ENCODE data around the gene FGF13.

The FGF13 gene

DNA sequence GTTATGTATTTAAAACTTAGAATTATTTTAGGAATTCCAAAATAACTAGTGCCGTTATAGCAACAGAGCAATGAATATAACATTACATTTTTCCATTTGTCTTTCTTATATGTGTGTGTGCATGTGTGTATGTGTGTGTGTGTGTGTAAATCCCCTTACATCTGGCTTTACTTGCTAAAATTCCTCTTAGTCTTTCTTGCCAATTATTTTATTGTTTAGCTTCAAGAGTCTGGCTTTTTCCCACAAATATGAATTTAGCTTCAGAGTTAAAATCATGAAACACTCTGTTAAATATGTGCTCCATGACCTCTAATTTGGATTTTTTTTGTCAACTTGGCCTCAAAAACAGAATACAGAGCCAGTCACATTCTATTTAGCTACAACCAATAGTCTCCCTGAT is 18.9 kb downstream of the FGF13 start:
- Histone ChIP-seq H3K4me2 (ENCODE audit: low read length, poor library complexity, severe bottlenecking) (no peak overlapping the region), H3K9me3 (ENCODE audit: control insufficient read depth, low read length) (no peaks in the 10 kb centered on the region), H4K8ac (ENCODE audit: low read length) (no peak overlapping the region), H3K18ac (ENCODE audit: low read depth in 1 of 2, low read length in 2 of 2) (no peak overlapping the region), H2BK5ac (ENCODE audit: low read depth, low read length, poor library complexity, severe bottlenecking) (no peak overlapping the region), H3K4me1 (ENCODE audit: control insufficient read depth, insufficient read depth, low read depth, low read length) (no peaks in the 10 kb centered on the region), H2BK120ac (ENCODE audit: low read depth, low read length) (no peak overlapping the region), H3K14ac (ENCODE audit: low read length in 2 of 2) (no peak overlapping the region), H3K36me3 (ENCODE audit: control insufficient read depth in 1 of 2, insufficient read depth in 2 of 2, low read depth in 1 of 2, low read length in 2 of 2) (no peaks in the 10 kb centered on the region), H2BK12ac (ENCODE audit: low read length in 2 of 2) (no peak overlapping the region), H2BK15ac (ENCODE audit: low read depth, poor library complexity, severe bottlenecking) (no peak overlapping the region), H3K79me1 (replicated peaks; ENCODE audit: low read length, poor library complexity, severe bottlenecking) (no peaks in the 10 kb centered on the region), H3K27ac (ENCODE audit: low read length, poor library complexity, severe bottlenecking) (no peak overlapping the region), H2AK5ac (ENCODE audit: low read length, severe bottlenecking) (no peak overlapping the region), H3K4ac (ENCODE audit: low read depth in 1 of 2, low read length in 2 of 2) (no peak overlapping the region), H3K27me3 (ENCODE audit: control insufficient read depth in 1 of 2, insufficient read depth in 1 of 2, low read length in 2 of 2) (no peaks in the 10 kb centered on the region), H3K4me3 (ENCODE audit: insufficient read depth in 1 of 2, low read depth in 1 of 2, low read length in 2 of 2) (no peak overlapping the region), H3K23ac (ENCODE audit: low read length in 2 of 2) (no peak overlapping the region), H4K91ac (ENCODE audit: low read length) (no peak overlapping the region), H2AFZ (ENCODE audit: low read depth, low read length) (no peak overlapping the region), H3K9ac (ENCODE audit: low read length) (no peak overlapping the region)
- no peak for DNase-seq
- WGBS: no CpG with 5 or more reads among the region's 1 CpG

- Histone ChIP-seq H3K4me3 (ENCODE audit: insufficient read depth in 1 of 2, low read depth in 1 of 2, low read length in 2 of 2) (no peak overlapping the region), H2BK5ac (ENCODE audit: low read depth, low read length, poor library complexity, severe bottlenecking) (no peak overlapping the region), H2BK120ac (ENCODE audit: low read depth, low read length) (no peak overlapping the region), H2AK5ac (ENCODE audit: low read length, severe bottlenecking) (no peak overlapping the region), H3K27ac (ENCODE audit: low read length, poor library complexity, severe bottlenecking) (no peak overlapping the region), H3K4me1 (ENCODE audit: control insufficient read depth, insufficient read depth, low read depth, low read length) (no peaks in the 10 kb centered on the region), H3K27me3 (ENCODE audit: control insufficient read depth in 1 of 2, insufficient read depth in 1 of 2, low read length in 2 of 2) (no peaks in the 10 kb centered on the region), H3K9me3 (ENCODE audit: control insufficient read depth, low read length) (no peaks in the 10 kb centered on the region), H2BK12ac (ENCODE audit: low read length in 2 of 2) (no peak overlapping the region), H3K4ac (ENCODE audit: low read depth in 1 of 2, low read length in 2 of 2) (no peak overlapping the region), H3K4me2 (ENCODE audit: low read length, poor library complexity, severe bottlenecking) (no peak overlapping the region), H4K8ac (ENCODE audit: low read length) (no peak overlapping the region), H3K36me3 (ENCODE audit: control insufficient read depth in 1 of 2, insufficient read depth in 2 of 2, low read depth in 1 of 2, low read length in 2 of 2) (no peaks in the 10 kb centered on the region), H4K91ac (ENCODE audit: low read length) (no peak overlapping the region), H3K14ac (ENCODE audit: low read length in 2 of 2) (no peak overlapping the region), H3K9ac (ENCODE audit: low read length) (no peak overlapping the region), H2AFZ (ENCODE audit: low read depth, low read length) (no peak overlapping the region), H3K18ac (ENCODE audit: low read depth in 1 of 2, low read length in 2 of 2) (no peak overlapping the region), H3K23ac (ENCODE audit: low read length in 2 of 2) (no peak overlapping the region), H3K79me1 (replicated peaks; ENCODE audit: low read length, poor library complexity, severe bottlenecking) (no peaks in the 10 kb centered on the region), H2BK15ac (ENCODE audit: low read depth, poor library complexity, severe bottlenecking) (no peak overlapping the region)
- no CpG with 5 or more reads among the region's 4 CpGs for WGBS
- no peak for DNase-seq
Observed at GRCh38 chrX:138691186-138691585, 20.3 kb downstream of the FGF13 start.

DNA sequence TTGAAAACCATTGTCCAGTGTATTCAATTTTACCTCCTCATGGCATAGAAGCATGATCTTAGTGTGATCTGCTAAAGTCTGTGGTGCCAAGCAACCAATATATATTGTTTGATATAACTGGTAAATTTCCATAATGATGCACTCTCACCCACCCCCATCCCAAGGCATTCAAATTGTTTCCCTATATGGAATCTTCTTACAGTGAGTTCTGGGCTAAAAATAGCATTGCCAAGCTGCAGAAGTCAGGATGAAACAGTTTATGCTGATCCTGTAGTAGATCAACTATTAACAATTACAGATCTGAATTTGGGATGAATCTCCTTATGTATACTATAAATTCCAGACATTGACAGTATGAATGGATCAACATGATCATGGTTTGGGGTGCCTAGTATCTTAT is 20.9 kb downstream of the FGF13 start:
- Histone ChIP-seq H3K23ac (ENCODE audit: low read length in 2 of 2) (no peak overlapping the region), H3K18ac (ENCODE audit: low read depth in 1 of 2, low read length in 2 of 2) (no peak overlapping the region), H3K79me1 (replicated peaks; ENCODE audit: low read length, poor library complexity, severe bottlenecking) (no peaks in the 10 kb centered on the region), H2AFZ (ENCODE audit: low read depth, low read length) (no peak overlapping the region), H3K4ac (ENCODE audit: low read depth in 1 of 2, low read length in 2 of 2) (no peak overlapping the region), H3K27ac (ENCODE audit: low read length, poor library complexity, severe bottlenecking) (no peak overlapping the region), H2BK120ac (ENCODE audit: low read depth, low read length) (no peak overlapping the region), H3K4me3 (ENCODE audit: insufficient read depth in 1 of 2, low read depth in 1 of 2, low read length in 2 of 2) (no peak overlapping the region), H2BK15ac (ENCODE audit: low read depth, poor library complexity, severe bottlenecking) (no peak overlapping the region), H3K4me2 (ENCODE audit: low read length, poor library complexity, severe bottlenecking) (no peak overlapping the region), H3K14ac (ENCODE audit: low read length in 2 of 2) (no peak overlapping the region), H3K4me1 (ENCODE audit: control insufficient read depth, insufficient read depth, low read depth, low read length) (no peaks in the 10 kb centered on the region), H2BK5ac (ENCODE audit: low read depth, low read length, poor library complexity, severe bottlenecking) (no peak overlapping the region), H3K27me3 (ENCODE audit: control insufficient read depth in 1 of 2, insufficient read depth in 1 of 2, low read length in 2 of 2) (no peaks in the 10 kb centered on the region), H4K8ac (ENCODE audit: low read length) (no peak overlapping the region), H3K36me3 (ENCODE audit: control insufficient read depth in 1 of 2, insufficient read depth in 2 of 2, low read depth in 1 of 2, low read length in 2 of 2) (no peaks in the 10 kb centered on the region), H2AK5ac (ENCODE audit: low read length, severe bottlenecking) (no peak overlapping the region), H2BK12ac (ENCODE audit: low read length in 2 of 2) (no peak overlapping the region), H3K9me3 (ENCODE audit: control insufficient read depth, low read length) (no peaks in the 10 kb centered on the region), H3K9ac (ENCODE audit: low read length) (no peak overlapping the region), H4K91ac (ENCODE audit: low read length) (no peak overlapping the region)
- no peak for DNase-seq

- Histone ChIP-seq H3K9ac (ENCODE audit: low read length) (no peak overlapping the region), H2BK15ac (ENCODE audit: low read depth, poor library complexity, severe bottlenecking) (no peak overlapping the region), H3K14ac (ENCODE audit: low read length in 2 of 2) (no peak overlapping the region), H3K9me3 (ENCODE audit: control insufficient read depth, low read length) (no peaks in the 10 kb centered on the region), H3K4me2 (ENCODE audit: low read length, poor library complexity, severe bottlenecking) (no peak overlapping the region), H3K4me3 (ENCODE audit: insufficient read depth in 1 of 2, low read depth in 1 of 2, low read length in 2 of 2) (no peak overlapping the region), H3K4me1 (ENCODE audit: control insufficient read depth, insufficient read depth, low read depth, low read length) (no peaks in the 10 kb centered on the region), H2BK5ac (ENCODE audit: low read depth, low read length, poor library complexity, severe bottlenecking) (no peak overlapping the region), H4K8ac (ENCODE audit: low read length) (no peak overlapping the region), H4K91ac (ENCODE audit: low read length) (no peak overlapping the region), H3K4ac (ENCODE audit: low read depth in 1 of 2, low read length in 2 of 2) (no peak overlapping the region), H2BK120ac (ENCODE audit: low read depth, low read length) (no peak overlapping the region), H3K18ac (ENCODE audit: low read depth in 1 of 2, low read length in 2 of 2) (no peak overlapping the region), H3K23ac (ENCODE audit: low read length in 2 of 2) (no peak overlapping the region), H3K36me3 (ENCODE audit: control insufficient read depth in 1 of 2, insufficient read depth in 2 of 2, low read depth in 1 of 2, low read length in 2 of 2) (no peaks in the 10 kb centered on the region), H3K27me3 (ENCODE audit: control insufficient read depth in 1 of 2, insufficient read depth in 1 of 2, low read length in 2 of 2) (no peaks in the 10 kb centered on the region), H3K27ac (ENCODE audit: low read length, poor library complexity, severe bottlenecking) (no peak overlapping the region), H3K79me1 (replicated peaks; ENCODE audit: low read length, poor library complexity, severe bottlenecking) (no peaks in the 10 kb centered on the region), H2BK12ac (ENCODE audit: low read length in 2 of 2) (no peak overlapping the region), H2AK5ac (ENCODE audit: low read length, severe bottlenecking) (no peak overlapping the region), H2AFZ (ENCODE audit: low read depth, low read length) (no peak overlapping the region)
- WGBS: 60% methylated on average over 1 of the region's 4 CpGs
- no peak for DNase-seq
Observed at GRCh38 chrX:138683600-138683999, 27.9 kb downstream of the FGF13 start.
